ENCODE data around the gene TOP3A.

DNA sequence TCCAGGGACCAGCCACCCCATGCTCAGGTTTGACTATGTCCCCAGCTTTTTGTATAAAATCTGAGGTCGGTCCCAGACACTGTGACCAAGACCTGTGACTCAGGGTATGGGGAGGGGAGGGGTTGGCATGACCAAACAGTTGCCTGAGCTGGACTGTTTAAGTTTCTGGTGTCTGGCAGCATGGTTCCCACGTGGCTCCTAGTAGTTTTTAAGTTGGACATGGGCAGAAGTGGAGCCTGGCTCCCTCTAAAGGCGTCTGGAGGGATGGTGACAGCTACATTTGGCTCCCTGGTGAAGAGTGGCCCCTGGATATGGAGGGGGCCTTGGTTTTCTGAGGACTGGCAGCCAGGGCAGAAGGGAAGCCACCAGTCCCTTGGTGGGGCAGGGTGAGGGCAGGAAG, 8.2 kb upstream of the TOP3A start:
- TF ChIP-seq, protein P1, sequence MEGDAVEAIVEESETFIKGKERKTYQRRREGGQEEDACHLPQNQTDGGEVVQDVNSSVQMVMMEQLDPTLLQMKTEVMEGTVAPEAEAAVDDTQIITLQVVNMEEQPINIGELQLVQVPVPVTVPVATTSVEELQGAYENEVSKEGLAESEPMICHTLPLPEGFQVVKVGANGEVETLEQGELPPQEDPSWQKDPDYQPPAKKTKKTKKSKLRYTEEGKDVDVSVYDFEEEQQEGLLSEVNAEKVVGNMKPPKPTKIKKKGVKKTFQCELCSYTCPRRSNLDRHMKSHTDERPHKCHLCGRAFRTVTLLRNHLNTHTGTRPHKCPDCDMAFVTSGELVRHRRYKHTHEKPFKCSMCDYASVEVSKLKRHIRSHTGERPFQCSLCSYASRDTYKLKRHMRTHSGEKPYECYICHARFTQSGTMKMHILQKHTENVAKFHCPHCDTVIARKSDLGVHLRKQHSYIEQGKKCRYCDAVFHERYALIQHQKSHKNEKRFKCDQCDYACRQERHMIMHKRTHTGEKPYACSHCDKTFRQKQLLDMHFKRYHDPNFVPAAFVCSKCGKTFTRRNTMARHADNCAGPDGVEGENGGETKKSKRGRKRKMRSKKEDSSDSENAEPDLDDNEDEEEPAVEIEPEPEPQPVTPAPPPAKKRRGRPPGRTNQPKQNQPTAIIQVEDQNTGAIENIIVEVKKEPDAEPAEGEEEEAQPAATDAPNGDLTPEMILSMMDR (IDR thresholded peaks at IDR 0.05), result no peak
- TF ChIP-seq POLR2A (IDR thresholded peaks at IDR 0.05; ENCODE audit: low read depth) (no peak), POLR2AphosphoS5 (IDR thresholded peaks at IDR 0.05) (no peak), EP300 (IDR thresholded peaks at IDR 0.05) (no peak)
